DOHH2 (cell line): Measurements from ENCODE around the gene PCCA.

Source experiments
- H3F3A ChIP-seq: fragments of 200-600 bp; sonication (generic), shearing (Covaris generic); 2 replicates; pipeline ENCODE4 v1.6.0; 2016; ENCODE audit warnings: antibody characterized with exemption, mild to moderate bottlenecking; ENCODE audit not compliant: control insufficient read depth, insufficient read depth
- H3K27ac ChIP-seq: fragments of 200-600 bp; sonication (generic); 2 replicates; pipeline ENCODE4 v1.5.1; 2014; ENCODE audit warnings: low read depth, mild to moderate bottlenecking, low read length, moderate library complexity
- H3K27me3 ChIP-seq: fragments of 200-600 bp; sonication (generic); 2 replicates; pipeline ENCODE4 v1.6.1; 2014; ENCODE audit warnings: mild to moderate bottlenecking, low read length, mixed read lengths; ENCODE audit not compliant: control insufficient read depth
- H3K36me3 ChIP-seq: fragments of 200-600 bp; sonication (generic); 2 replicates; pipeline ENCODE4 v1.6.1; 2014; ENCODE audit warnings: mild to moderate bottlenecking, low read length, moderate library complexity, mixed read lengths; ENCODE audit not compliant: control insufficient read depth
- H3K4me1 ChIP-seq: fragments of 200-600 bp; sonication (generic); 2 replicates; pipeline ENCODE4 v1.6.1; 2014; ENCODE audit warnings: mild to moderate bottlenecking, low read length, mixed read lengths; ENCODE audit not compliant: control insufficient read depth
- H3K4me2 ChIP-seq: fragments of 200-600 bp; sonication (generic); 2 replicates; pipeline ENCODE4 v1.6.0; 2014; ENCODE audit warnings: mild to moderate bottlenecking, low read length, moderate library complexity
- H3K4me3 ChIP-seq: fragments of 200-600 bp; sonication (generic); 2 replicates; pipeline ENCODE4 v1.5.1; 2014; ENCODE audit warnings: mild to moderate bottlenecking, low read length, mixed read lengths
- H3K79me2 ChIP-seq: fragments of 200-600 bp; sonication (generic); 2 replicates; pipeline ENCODE4 v1.6.1; 2014; ENCODE audit warnings: mild to moderate bottlenecking, low read length, mixed read lengths; ENCODE audit not compliant: control insufficient read depth
- H3K9me2 ChIP-seq: fragments of 200-600 bp; sonication (generic); replicated peaks from 2 replicates; pipeline ENCODE4 v1.6.1; 2014; ENCODE audit warnings: mild to moderate bottlenecking, low read length, mixed read lengths; ENCODE audit not compliant: control insufficient read depth
- H3K9me3 ChIP-seq: fragments of 200-600 bp; sonication (generic); 2 replicates; pipeline ENCODE4 v1.6.1; 2014; ENCODE audit warnings: antibody characterized with exemption, low read length, mixed read lengths; ENCODE audit not compliant: control insufficient read depth, insufficient read depth
- H4K20me1 ChIP-seq: fragments of 200-600 bp; sonication (generic); 2 replicates; pipeline ENCODE4 v1.6.0; 2014; ENCODE audit warnings: low read depth, mild to moderate bottlenecking, antibody characterized with exemption, low read length, moderate library complexity; ENCODE audit not compliant: control insufficient read depth, insufficient read depth
- CTCF ChIP-seq: fragments of 200-600 bp; sonication (generic); IDR thresholded peaks from one replicate; pipeline ENCODE4 v1.5.1; 2014; ENCODE audit warnings: antibody characterized with exemption, mild to moderate bottlenecking, low read depth, low read length; ENCODE audit not compliant: poor library complexity, severe bottlenecking
- EZH2phosphoT487 ChIP-seq: fragments of 200-600 bp; sonication (generic); IDR thresholded peaks from 2 replicates; pipeline ENCODE4 v1.6.1; 2017; ENCODE audit warnings: borderline replicate concordance, mild to moderate bottlenecking, antibody characterized with exemption, low read length, moderate library complexity, mixed read lengths

The PCCA gene

GRCh38 chr13:100476963-100477362, 388.1 kb downstream of the PCCA start:
- TF ChIP-seq CTCF = no peak
- no peak for TF ChIP-seq EZH2phosphoT487
- Histone ChIP-seq H3K36me3 (no peaks in the 10 kb centered on the region), H3K9me2 (no peaks in the 10 kb centered on the region)

DNA sequence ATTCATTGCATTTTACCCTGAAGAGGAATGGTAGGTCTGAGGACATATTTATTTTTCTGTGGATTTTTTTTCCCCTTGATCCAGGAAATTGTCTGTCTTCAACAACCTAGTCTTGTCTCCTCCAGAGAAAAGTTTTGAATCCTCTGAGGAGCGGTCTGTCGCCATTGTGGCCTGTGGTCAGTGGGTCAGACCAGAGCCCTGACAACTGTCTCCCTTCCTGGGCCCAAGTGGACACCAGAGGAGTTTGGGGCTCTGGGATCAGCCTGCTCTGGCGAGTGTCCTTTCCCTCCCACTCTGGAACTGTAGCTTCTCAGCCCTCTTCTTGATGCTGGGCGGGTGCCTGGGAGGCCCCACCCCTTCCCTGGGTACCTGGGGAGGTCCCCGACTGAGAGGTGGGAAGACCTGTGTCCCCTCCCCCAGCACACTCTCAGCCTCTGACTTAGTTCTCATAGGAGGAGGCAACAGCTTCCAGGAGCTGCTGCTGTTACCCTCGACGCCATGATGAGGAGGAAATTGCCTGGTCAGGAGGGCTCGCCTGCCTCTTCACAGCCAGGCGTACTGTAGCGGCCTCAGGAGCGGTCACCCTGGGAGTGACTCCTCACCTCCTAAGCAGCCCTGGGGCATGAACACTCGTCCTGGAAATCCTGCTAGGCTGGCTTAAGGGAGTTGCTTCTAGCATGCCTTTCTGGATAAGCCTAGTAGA, 389.4 kb downstream of the PCCA start:
- no peaks in the 10 kb centered on the region for H3F3A ChIP-seq
- no peaks in the 10 kb centered on the region for H3K9me2 ChIP-seq
- TF ChIP-seq EZH2phosphoT487 (no peak), CTCF (no peak)
- H3K27me3 ChIP-seq = no peaks in the 10 kb centered on the region
- no peak overlapping the region for H3K4me3 ChIP-seq
- H3K27ac ChIP-seq = no peak overlapping the region
- no peaks in the 10 kb centered on the region for H3K4me1 ChIP-seq
- no peaks in the 10 kb centered on the region for H3K36me3 ChIP-seq
- H3K4me2 ChIP-seq = no peak overlapping the region
- H3K9me3 ChIP-seq = no peaks in the 10 kb centered on the region
- H3K79me2 ChIP-seq = no peaks in the 10 kb centered on the region
- no peaks in the 10 kb centered on the region for H4K20me1 ChIP-seq

More at GRCh38 chr13:100476963-100477362, 388.1 kb downstream of the PCCA start:
- Histone ChIP-seq H3F3A (no peaks in the 10 kb centered on the region), H3K79me2 (no peaks in the 10 kb centered on the region), H3K4me1 (no peaks in the 10 kb centered on the region), H3K27ac (no peak overlapping the region), H3K9me3 (no peaks in the 10 kb centered on the region), H4K20me1 (no peaks in the 10 kb centered on the region), H3K27me3 (no peaks in the 10 kb centered on the region), H3K4me3 (no peak overlapping the region), H3K4me2 (no peak overlapping the region)

GRCh38 chr13:100480676-100481075, 391.8 kb downstream of the PCCA start:
- Histone ChIP-seq H3K9me3 (no peaks in the 10 kb centered on the region), H4K20me1 (no peaks in the 10 kb centered on the region), H3F3A (no peaks in the 10 kb centered on the region), H3K27me3 (no peaks in the 10 kb centered on the region), H3K36me3 (no peaks in the 10 kb centered on the region), H3K4me3 (no peak overlapping the region), H3K27ac (no peak overlapping the region), H3K4me1 (no peaks in the 10 kb centered on the region), H3K4me2 (no peak overlapping the region), H3K79me2 (no peaks in the 10 kb centered on the region), H3K9me2 (no peaks in the 10 kb centered on the region)
- no peak for TF ChIP-seq CTCF
- TF ChIP-seq EZH2phosphoT487 = no peak
